Tibial artery (tissue), 4 donors: Measurements from ENCODE around the gene STOML1.

Experiments
- DNase-seq, 2 donors: peaks; one replicate each; pipeline ENCODE4 v3.0.0-alpha.2; 2019
- H3K27ac ChIP-seq, 2 donors: fragments of 200-600 bp; sonication (generic) in 1 of 2; 1 replicate in 1 of 2; 2 replicates in 1 of 2; pipeline ENCODE4 v1.5.1; 2018 to 2019; ENCODE audit warnings: mild to moderate bottlenecking in 1 of 2
- H3K27me3 ChIP-seq, 2 donors: fragments of 200-600 bp; sonication (generic) in 1 of 2; one replicate each; pipeline versions ENCODE4 v1.5.1 to v1.6.0; 2016 to 2019
- H3K36me3 ChIP-seq, 3 donors: fragments of 200-600 bp; sonication (generic) in 2 of 3; one replicate each; pipeline ENCODE4 v1.5.1; 2016 to 2019; ENCODE audit warnings: mild to moderate bottlenecking in 2 of 3
- H3K4me1 ChIP-seq, 4 donors: fragments of 200-600 bp; sonication (generic) in 2 of 4; 1 replicate in 3 of 4; 2 replicates in 1 of 4; pipeline ENCODE4 v1.5.1; 2016 to 2019
- H3K4me3 ChIP-seq, 2 donors: fragments of 200-600 bp; sonication (generic) in 1 of 2; 1 replicate in 1 of 2; 2 replicates in 1 of 2; pipeline ENCODE4 v1.5.1; 2018 to 2019; ENCODE audit warnings: mild to moderate bottlenecking in 2 of 2
- H3K9me3 ChIP-seq, 3 donors: fragments of 200-600 bp; sonication (generic) in 1 of 3; one replicate each; pipeline ENCODE4 v1.5.1; 2016 to 2019
- CTCF ChIP-seq, 2 experiments: fragments of 200-600 bp in 1 of 2; fragments of 450-650 bp in 1 of 2; IDR thresholded peaks; one replicate each; pipeline ENCODE4 v1.5.1; 2017 to 2019; ENCODE audit warnings: antibody characterized with exemption in 2 of 2, mild to moderate bottlenecking in 1 of 2, moderate library complexity in 1 of 2
- intact Hi-C: fragments of 100-400 bp; cut with DNase I; formaldehyde crosslinking; loops from one replicate; pipeline ENCODE4 v1.15.0; 2023; ENCODE audit warnings: low total_unique reads

The STOML1 gene

DNA sequence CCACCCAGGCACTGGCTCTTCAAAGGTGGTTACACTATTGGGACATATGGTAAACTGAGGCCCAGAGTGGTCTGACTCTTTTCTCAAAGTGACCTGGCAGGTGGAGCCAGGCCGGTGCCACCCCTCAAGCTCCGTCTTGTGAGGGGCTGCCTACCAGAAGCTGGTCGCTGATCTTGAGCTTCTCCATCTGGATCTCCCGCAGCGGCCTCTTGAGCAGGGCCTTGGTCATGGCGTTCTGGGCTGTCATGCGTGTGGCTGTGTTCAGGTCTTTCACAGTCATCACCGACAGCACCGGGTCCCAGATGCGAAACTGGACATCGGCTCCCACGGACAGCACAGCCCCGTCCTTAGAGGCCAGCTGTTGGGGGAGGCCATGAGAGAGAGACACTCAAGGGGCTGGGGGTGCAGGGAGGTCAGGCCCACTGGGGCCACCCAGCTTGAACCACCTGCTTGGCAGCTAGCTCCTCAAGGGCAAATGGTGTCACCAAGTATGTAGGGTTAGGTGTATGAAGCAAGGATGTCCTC is 3.6 kb downstream of the STOML1 start:
- Histone ChIP-seq H3K9me3 (no peaks in the 10 kb centered on the region), H3K4me3 (no peak overlapping the region), H3K36me3 (peaks cover 0 to 48% (median 13%) of the 10 kb centered on the region in 3 donors), H3K4me1 (peaks cover 3 to 78% (median 59%) of the 10 kb centered on the region in 4 donors), H3K27ac (peak overlapping the region; percentile 79 to 85), H3K27me3 (no peaks in the 10 kb centered on the region)
- TF ChIP-seq CTCF (IDR thresholded peaks at IDR 0.05), result no peak
- no peak for DNase-seq
- intact Hi-C loops, result no loop called here

GRCh38 chr15:73987681-73988444 is 4.2 kb downstream of the STOML1 start:
- no peaks in the 10 kb centered on the region for H3K9me3 ChIP-seq
- H3K27me3 ChIP-seq, result no peaks in the 10 kb centered on the region
- H3K27ac ChIP-seq, result peak overlapping the region in 1 of 2 donors; percentile 20
- no peak overlapping the region for H3K4me3 ChIP-seq
- intact Hi-C loops, result no loop called here
- no peak for DNase-seq
- no peak for TF ChIP-seq CTCF (IDR thresholded peaks at IDR 0.05)
- H3K4me1 ChIP-seq, result peaks cover 3 to 80% (median 59%) of the 10 kb centered on the region in 4 donors
- H3K36me3 ChIP-seq, result peaks cover 0 to 48% (median 13%) of the 10 kb centered on the region in 3 donors

- intact Hi-C loops, result no loop called here
- Histone ChIP-seq H3K36me3 (peaks cover 0 to 48% (median 13%) of the 10 kb centered on the region in 3 donors), H3K27me3 (no peaks in the 10 kb centered on the region), H3K9me3 (no peaks in the 10 kb centered on the region), H3K4me1 (peaks cover 3 to 81% (median 59%) of the 10 kb centered on the region in 4 donors), H3K27ac (peak overlapping the region in 1 of 2 donors; percentile 20), H3K4me3 (no peak overlapping the region)
- DNase-seq, result no peak
- TF ChIP-seq CTCF (IDR thresholded peaks at IDR 0.05), result no peak
These were observed 4.8 kb downstream of the STOML1 start for GRCh38 chr15:73987250-73987649.

GRCh38 chr15:73986776-73987056 is 5.4 kb downstream of the STOML1 start:
- no peak overlapping the region for H3K4me3 ChIP-seq
- peak overlapping the region in 1 of 2 donors; percentile 20 for H3K27ac ChIP-seq
- H3K4me1 ChIP-seq, result peaks cover 3 to 84% (median 64%) of the 10 kb centered on the region in 4 donors
- H3K27me3 ChIP-seq, result no peaks in the 10 kb centered on the region
- DNase-seq, result no peak
- H3K36me3 ChIP-seq, result peaks cover 0 to 48% (median 13%) of the 10 kb centered on the region in 3 donors
- no peak for TF ChIP-seq CTCF (IDR thresholded peaks at IDR 0.05)
- H3K9me3 ChIP-seq, result no peaks in the 10 kb centered on the region
- intact Hi-C loops, result no loop called here

DNA sequence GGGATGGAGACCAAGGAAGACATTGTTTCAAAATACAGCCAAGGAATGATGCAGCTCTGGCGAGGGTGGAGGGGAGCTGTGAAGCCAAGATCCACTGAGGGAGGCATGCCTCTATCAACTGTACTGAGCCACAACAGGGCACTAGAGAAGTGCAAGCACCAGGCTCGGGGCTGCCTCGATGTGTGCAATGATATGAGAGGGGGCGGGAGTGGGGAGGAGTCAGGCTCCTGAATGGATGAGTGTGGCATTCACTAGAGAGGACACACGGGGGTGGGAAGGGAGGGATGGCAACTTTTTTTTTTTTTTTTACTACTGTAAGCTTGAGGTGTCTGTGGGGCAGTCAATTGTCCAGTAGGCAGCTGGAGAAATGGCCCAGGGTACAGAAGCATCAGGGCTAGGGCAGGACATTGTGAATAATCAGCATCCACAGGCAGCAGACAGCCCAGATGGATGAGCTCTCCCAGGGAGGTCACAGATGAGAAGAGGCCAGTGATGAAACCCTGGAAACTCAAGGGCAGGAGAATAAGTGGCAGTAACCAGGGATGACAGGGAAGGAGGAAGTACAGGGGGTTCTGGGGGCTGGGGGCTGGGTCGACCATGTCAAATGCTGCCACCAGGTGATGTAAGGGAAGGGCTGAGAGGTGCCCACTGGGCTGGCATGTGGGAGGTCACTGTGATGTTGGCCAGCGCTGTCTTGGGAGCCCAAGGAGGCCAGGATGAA is 5.9 kb downstream of the STOML1 start:
- Histone ChIP-seq H3K27me3 (no peaks in the 10 kb centered on the region), H3K4me1 (peaks cover 3 to 83% (median 64%) of the 10 kb centered on the region in 4 donors), H3K9me3 (no peaks in the 10 kb centered on the region), H3K4me3 (no peak overlapping the region), H3K36me3 (peaks cover 0 to 48% (median 13%) of the 10 kb centered on the region in 3 donors), H3K27ac (peak overlapping the region in 1 of 2 donors; percentile 20)
- no peak for DNase-seq
- intact Hi-C loops, result no loop called here
- TF ChIP-seq CTCF (IDR thresholded peaks at IDR 0.05), result no peak
